ENCODE data around the gene MTREX. TPM values are rescaled to one million over a fixed set of nuclear protein-coding genes. Genes with fewer than 3 reads are reported as not detected.

MTREX gene
- total RNA-seq, 1 donor from 2014 or later: 111 TPM

Other genes starting within 250 kb of the MTREX start
- gene GZMA, start 205.3 kb upstream of the MTREX start, total RNA-seq: not detected
- 2.7 TPM for gene GPX8, start 147.8 kb upstream of the MTREX start, total RNA-seq
- 0.25 TPM for gene CDC20B, start 134.8 kb upstream of the MTREX start, total RNA-seq
- gene MCIDAS, start 80.7 kb upstream of the MTREX start, total RNA-seq: not detected
- gene CCNO, start 74.4 kb upstream of the MTREX start, total RNA-seq: not detected
- gene DHX29, start 295 bp upstream of the MTREX start, total RNA-seq: 42.3 TPM
- 23.4 TPM for gene PLPP1, start 227.0 kb downstream of the MTREX start, total RNA-seq

All from temporal lobe (tissue), 1 donor.